ENCODE measurements around the gene CD248. TPM values are rescaled to one million over a fixed set of nuclear protein-coding genes. Genes with fewer than 3 reads are reported as not detected.

Gene CD248
- total RNA-seq, 1 experiment from 2014 or later: 2.6 TPM

DNA sequence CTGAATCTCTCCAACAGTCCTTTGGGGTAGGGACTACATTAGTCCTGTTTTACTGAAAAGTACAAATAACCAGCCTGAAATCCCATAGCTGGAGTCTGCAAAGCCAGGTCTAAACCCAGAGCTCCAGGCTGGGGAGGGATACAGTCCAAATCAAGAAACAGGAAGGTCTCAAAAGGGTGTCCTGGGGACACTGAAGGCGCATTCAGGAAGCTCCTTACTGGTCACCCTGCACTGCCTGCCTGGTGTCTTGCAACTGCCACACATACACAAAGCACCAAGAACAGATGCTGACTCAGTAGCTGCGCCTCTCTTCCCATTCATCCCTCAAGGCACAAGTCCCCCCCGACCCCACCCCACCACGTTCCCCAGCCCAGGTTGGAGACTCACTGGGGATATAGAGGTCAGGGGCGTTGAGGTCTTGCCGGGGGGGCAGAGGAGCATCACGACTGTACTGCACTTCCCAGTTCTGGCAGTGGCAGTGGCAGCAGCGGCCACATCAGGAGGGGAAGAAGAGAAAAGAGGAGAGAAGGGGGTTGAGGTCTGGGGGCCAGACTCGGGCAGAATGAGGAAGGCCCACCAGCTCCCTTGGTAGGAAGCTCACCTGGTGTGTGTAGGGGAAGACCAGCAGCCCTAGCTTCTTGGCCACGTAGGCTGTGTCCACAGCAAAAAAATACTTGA lies 29.5 kb downstream of the CD248 start:
- Mint-ChIP-seq H3K4me3 (peak overlapping the region; percentile 96), H3K9me3 (no peaks in the 10 kb centered on the region), H3K27ac (no peak overlapping the region), H3K4me1 (peaks cover 23% of the 10 kb centered on the region), H3K27me3 (ENCODE audit: low read depth) (peaks cover 23% of the 10 kb centered on the region), H3K36me3 (no peaks in the 10 kb centered on the region)
- ChIA-PET CTCF (interaction anchor here (0.8 to 1.4 kb wide), 2 partner anchors 22 to 65 kb away, joined by 3 read pairs; no protein-coding TSS in a partner anchor), POLR2A (no interaction called here)
- DNase-seq (ENCODE audit: low spot score) (no peak), ATAC-seq (no peak)
- TF ChIP-seq TEAD1 (CRISPR knock-in tag; IDR thresholded peaks at IDR 0.05) (no peak), FOXJ3 (CRISPR knock-in tag; IDR thresholded peaks at IDR 0.05; ENCODE audit: borderline replicate concordance) (no peak)
- TF ChIP-seq, protein P1, sequence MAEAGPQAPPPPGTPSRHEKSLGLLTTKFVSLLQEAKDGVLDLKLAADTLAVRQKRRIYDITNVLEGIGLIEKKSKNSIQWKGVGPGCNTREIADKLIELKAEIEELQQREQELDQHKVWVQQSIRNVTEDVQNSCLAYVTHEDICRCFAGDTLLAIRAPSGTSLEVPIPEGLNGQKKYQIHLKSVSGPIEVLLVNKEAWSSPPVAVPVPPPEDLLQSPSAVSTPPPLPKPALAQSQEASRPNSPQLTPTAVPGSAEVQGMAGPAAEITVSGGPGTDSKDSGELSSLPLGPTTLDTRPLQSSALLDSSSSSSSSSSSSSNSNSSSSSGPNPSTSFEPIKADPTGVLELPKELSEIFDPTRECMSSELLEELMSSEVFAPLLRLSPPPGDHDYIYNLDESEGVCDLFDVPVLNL (CRISPR knock-in tag; IDR thresholded peaks at IDR 0.05; ENCODE audit: borderline replicate concordance, low read depth): no peak

DNA sequence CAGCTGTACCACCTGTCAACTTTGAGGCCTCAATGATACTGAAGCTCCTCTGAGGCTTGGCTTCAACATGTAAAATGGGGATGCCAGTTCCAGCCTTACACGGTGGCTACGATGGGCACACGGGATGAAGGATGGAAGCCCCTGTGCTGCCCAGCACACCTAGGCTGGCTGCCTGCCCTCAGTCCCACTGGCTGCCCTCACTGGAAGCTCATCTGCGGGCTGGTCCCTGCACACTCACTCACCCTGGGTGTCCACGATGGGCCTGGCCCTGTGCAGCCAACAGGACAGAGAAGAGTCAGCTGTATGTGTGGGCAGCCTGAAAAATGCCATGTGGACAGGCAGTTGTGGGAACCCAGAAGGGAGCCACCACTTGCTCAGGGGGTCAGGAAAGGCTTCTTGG lies 30.1 kb downstream of the CD248 start:
- ATAC-seq (no peak), DNase-seq (ENCODE audit: low spot score) (no peak)
- Mint-ChIP-seq H3K27ac (no peak overlapping the region), H3K4me1 (peaks cover 25% of the 10 kb centered on the region), H3K4me3 (0 out of 2 replicates have a peak overlapping the region, but pooled peaks have one; percentile 3), H3K36me3 (no peaks in the 10 kb centered on the region), H3K9me3 (no peaks in the 10 kb centered on the region), H3K27me3 (ENCODE audit: low read depth) (peaks cover 22% of the 10 kb centered on the region)
- POLR2A ChIA-PET: no interaction called here
- TF ChIP-seq ETV6 (CRISPR knock-in tag; IDR thresholded peaks at IDR 0.05) (no peak), PRRX2 (CRISPR knock-in tag; IDR thresholded peaks at IDR 0.05) (no peak)
- TF ChIP-seq, protein P2, sequence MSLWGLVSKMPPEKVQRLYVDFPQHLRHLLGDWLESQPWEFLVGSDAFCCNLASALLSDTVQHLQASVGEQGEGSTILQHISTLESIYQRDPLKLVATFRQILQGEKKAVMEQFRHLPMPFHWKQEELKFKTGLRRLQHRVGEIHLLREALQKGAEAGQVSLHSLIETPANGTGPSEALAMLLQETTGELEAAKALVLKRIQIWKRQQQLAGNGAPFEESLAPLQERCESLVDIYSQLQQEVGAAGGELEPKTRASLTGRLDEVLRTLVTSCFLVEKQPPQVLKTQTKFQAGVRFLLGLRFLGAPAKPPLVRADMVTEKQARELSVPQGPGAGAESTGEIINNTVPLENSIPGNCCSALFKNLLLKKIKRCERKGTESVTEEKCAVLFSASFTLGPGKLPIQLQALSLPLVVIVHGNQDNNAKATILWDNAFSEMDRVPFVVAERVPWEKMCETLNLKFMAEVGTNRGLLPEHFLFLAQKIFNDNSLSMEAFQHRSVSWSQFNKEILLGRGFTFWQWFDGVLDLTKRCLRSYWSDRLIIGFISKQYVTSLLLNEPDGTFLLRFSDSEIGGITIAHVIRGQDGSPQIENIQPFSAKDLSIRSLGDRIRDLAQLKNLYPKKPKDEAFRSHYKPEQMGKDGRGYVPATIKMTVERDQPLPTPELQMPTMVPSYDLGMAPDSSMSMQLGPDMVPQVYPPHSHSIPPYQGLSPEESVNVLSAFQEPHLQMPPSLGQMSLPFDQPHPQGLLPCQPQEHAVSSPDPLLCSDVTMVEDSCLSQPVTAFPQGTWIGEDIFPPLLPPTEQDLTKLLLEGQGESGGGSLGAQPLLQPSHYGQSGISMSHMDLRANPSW (CRISPR knock-in tag; conservative IDR thresholded peaks at IDR 0.05; ENCODE audit: low read depth): no peak
- TF ChIP-seq, protein P3, sequence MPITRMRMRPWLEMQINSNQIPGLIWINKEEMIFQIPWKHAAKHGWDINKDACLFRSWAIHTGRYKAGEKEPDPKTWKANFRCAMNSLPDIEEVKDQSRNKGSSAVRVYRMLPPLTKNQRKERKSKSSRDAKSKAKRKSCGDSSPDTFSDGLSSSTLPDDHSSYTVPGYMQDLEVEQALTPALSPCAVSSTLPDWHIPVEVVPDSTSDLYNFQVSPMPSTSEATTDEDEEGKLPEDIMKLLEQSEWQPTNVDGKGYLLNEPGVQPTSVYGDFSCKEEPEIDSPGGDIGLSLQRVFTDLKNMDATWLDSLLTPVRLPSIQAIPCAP (CRISPR knock-in tag; IDR thresholded peaks at IDR 0.05): no peak
- TF ChIP-seq, protein P4, sequence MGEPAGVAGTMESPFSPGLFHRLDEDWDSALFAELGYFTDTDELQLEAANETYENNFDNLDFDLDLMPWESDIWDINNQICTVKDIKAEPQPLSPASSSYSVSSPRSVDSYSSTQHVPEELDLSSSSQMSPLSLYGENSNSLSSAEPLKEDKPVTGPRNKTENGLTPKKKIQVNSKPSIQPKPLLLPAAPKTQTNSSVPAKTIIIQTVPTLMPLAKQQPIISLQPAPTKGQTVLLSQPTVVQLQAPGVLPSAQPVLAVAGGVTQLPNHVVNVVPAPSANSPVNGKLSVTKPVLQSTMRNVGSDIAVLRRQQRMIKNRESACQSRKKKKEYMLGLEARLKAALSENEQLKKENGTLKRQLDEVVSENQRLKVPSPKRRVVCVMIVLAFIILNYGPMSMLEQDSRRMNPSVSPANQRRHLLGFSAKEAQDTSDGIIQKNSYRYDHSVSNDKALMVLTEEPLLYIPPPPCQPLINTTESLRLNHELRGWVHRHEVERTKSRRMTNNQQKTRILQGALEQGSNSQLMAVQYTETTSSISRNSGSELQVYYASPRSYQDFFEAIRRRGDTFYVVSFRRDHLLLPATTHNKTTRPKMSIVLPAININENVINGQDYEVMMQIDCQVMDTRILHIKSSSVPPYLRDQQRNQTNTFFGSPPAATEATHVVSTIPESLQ (CRISPR knock-in tag; IDR thresholded peaks at IDR 0.05): no peak
- CTCF ChIA-PET: interaction anchor here (1.4 kb wide), 1 partner anchor 21 kb away, joined by 3 read pairs; no protein-coding TSS in a partner anchor

DNA sequence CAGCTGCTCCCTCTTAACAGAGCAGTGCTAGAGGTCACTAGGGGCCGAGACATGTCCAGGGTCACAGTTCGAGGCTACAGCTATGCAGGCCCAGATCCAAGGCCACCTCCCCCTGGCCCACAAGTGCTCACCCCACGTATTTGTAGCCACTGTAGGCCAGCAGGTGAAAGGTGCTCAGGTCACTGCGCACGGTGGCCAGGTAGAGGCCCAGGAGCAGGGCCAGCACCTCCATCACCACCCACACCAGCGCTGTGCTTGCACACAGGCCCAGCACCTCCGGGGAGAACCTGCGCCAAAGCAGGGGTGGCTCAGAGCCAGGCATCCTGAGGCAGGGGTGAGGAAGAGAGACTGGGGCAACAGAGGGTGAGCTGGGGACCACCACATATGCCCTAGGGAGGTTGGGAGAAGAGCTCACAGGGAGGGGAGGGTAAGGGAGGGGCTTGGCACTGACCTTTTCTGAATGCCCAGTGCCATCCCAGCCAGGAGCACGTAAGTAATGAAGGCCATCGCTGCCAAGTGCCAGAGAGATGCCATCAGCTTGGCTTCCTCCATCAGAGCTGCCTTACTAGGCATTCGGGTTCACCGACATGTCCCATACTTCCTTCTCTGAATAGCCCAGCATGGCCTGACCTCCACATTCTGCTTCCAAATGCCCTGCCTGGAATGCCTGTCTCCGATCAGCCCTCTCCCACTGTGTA lies 31.4 kb downstream of the CD248 start:
- no peaks in the 10 kb centered on the region for H3K36me3 Mint-ChIP-seq
- ChIA-PET POLR2A (no interaction called here), CTCF (no interaction called here)
- ATAC-seq (no peak), DNase-seq (ENCODE audit: low spot score) (no peak)
- H3K27me3 Mint-ChIP-seq (ENCODE audit: low read depth): peaks cover 19% of the 10 kb centered on the region
- no peak overlapping the region for H3K4me3 Mint-ChIP-seq
- H3K4me1 Mint-ChIP-seq: peaks cover 24% of the 10 kb centered on the region
- H3K9me3 Mint-ChIP-seq: no peaks in the 10 kb centered on the region
- no peak overlapping the region for H3K27ac Mint-ChIP-seq
- TF ChIP-seq CREM (CRISPR knock-in tag; IDR thresholded peaks at IDR 0.05) (no peak), SOX15 (CRISPR knock-in tag; IDR thresholded peaks at IDR 0.05) (no peak), GRHL2 (CRISPR knock-in tag; IDR thresholded peaks at IDR 0.05; ENCODE audit: insufficient replicate concordance, severe bottlenecking) (no peak), PRRX2 (CRISPR knock-in tag; IDR thresholded peaks at IDR 0.05) (no peak), OVOL2 (CRISPR knock-in tag; IDR thresholded peaks at IDR 0.05; ENCODE audit: borderline replicate concordance) (no peak), ZNF138 (CRISPR knock-in tag; conservative IDR thresholded peaks at IDR 0.05) (no peak)
- TF ChIP-seq, protein P5, sequence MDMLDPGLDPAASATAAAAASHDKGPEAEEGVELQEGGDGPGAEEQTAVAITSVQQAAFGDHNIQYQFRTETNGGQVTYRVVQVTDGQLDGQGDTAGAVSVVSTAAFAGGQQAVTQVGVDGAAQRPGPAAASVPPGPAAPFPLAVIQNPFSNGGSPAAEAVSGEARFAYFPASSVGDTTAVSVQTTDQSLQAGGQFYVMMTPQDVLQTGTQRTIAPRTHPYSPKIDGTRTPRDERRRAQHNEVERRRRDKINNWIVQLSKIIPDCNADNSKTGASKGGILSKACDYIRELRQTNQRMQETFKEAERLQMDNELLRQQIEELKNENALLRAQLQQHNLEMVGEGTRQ (CRISPR knock-in tag; IDR thresholded peaks at IDR 0.05): no peak
- TF ChIP-seq, protein P6, sequence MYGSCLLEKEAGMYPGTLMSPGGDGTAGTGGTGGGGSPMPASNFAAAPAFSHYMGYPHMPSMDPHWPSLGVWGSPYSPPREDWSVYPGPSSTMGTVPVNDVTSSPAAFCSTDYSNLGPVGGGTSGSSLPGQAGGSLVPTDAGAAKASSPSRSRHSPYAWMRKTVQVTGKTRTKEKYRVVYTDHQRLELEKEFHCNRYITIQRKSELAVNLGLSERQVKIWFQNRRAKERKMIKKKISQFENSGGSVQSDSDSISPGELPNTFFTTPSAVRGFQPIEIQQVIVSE (CRISPR knock-in tag; IDR thresholded peaks at IDR 0.05; ENCODE audit: borderline replicate concordance): no peak
- TF ChIP-seq, protein P1 (CRISPR knock-in tag; IDR thresholded peaks at IDR 0.05; ENCODE audit: borderline replicate concordance, low read depth): no peak
- TF ChIP-seq, protein P7, sequence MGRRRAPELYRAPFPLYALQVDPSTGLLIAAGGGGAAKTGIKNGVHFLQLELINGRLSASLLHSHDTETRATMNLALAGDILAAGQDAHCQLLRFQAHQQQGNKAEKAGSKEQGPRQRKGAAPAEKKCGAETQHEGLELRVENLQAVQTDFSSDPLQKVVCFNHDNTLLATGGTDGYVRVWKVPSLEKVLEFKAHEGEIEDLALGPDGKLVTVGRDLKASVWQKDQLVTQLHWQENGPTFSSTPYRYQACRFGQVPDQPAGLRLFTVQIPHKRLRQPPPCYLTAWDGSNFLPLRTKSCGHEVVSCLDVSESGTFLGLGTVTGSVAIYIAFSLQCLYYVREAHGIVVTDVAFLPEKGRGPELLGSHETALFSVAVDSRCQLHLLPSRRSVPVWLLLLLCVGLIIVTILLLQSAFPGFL (CRISPR knock-in tag; IDR thresholded peaks at IDR 0.05; ENCODE audit: borderline replicate concordance): no peak
- TF ChIP-seq, protein P3 (CRISPR knock-in tag; IDR thresholded peaks at IDR 0.05): no peak
